Naive thymus-derived CD4-positive, alpha-beta T cell (primary cell): ENCODE data around the gene TMEM266. TPM values are rescaled to one million over a fixed set of nuclear protein-coding genes. Genes with fewer than 3 reads are reported as not detected.
"Not testable (repeated sequence)": the region's sequence is repeated elsewhere in the genome, so short reads cannot be mapped to it uniquely, and the experiment has no call there.

ENCODE experiments used
- ATAC-seq: fragments of 150-1000 bp; cut with Tn5 transposase; 2 replicates; pipeline ENCODE4 v1.10.0; 2021; ENCODE audit warnings: mild to moderate bottlenecking, moderate library complexity
- CTCF ChIA-PET: fragments of 350-600 bp; sonication (Branson Sonifier 250); formaldehyde crosslinking; loops from one replicate; lab custom pipeline; 2021; ENCODE audit warnings: antibody characterized with exemption; lab: Charles Lee
- POLR2A ChIA-PET: fragments of 350-600 bp; sonication (Branson Sonifier 250); formaldehyde crosslinking; loops from one replicate; lab custom pipeline; 2021; ENCODE audit warnings: antibody characterized with exemption, inconsistent platforms; lab: Charles Lee
- DNase-seq, 9 donors: peaks; one replicate each; pipeline versions ENCODE4 v3.0.0 to v3.0.0-alpha.2; 2020 to 2022; ENCODE audit warnings: mixed read lengths in 1 of 9
- H3K27ac ChIP-seq: one replicate; pipeline ENCODE4 v1.7.0; 2013; ENCODE audit warnings: mild to moderate bottlenecking, low read depth, low read length, moderate library complexity
- H3K27me3 ChIP-seq, 2 donors: one replicate each; pipeline ENCODE4 v1.7.0; 2013; ENCODE audit warnings: low read length in 2 of 2, mild to moderate bottlenecking in 2 of 2, moderate library complexity in 2 of 2; ENCODE audit not compliant: control insufficient read depth in 2 of 2, insufficient read depth in 2 of 2
- H3K36me3 ChIP-seq, 3 experiments: 1 replicate in 2 of 3; 2 replicates in 1 of 3; pipeline ENCODE4 v1.7.0; 2013; ENCODE audit warnings: low read length in 3 of 3, mild to moderate bottlenecking in 3 of 3, moderate library complexity in 1 of 3; ENCODE audit not compliant: insufficient read depth in 3 of 3, control insufficient read depth in 2 of 3
- H3K4me1 ChIP-seq, 2 donors: one replicate each; pipeline ENCODE4 v1.7.0; 2013; ENCODE audit warnings: low read length in 2 of 2, mild to moderate bottlenecking in 2 of 2, moderate library complexity in 1 of 2; ENCODE audit not compliant: control insufficient read depth in 2 of 2, insufficient read depth in 2 of 2
- H3K4me3 ChIP-seq: 2 replicates; pipeline ENCODE4 v1.7.0; 2013; ENCODE audit warnings: mild to moderate bottlenecking, low read length
- H3K9me3 ChIP-seq, 3 experiments: 1 replicate in 2 of 3; 2 replicates in 1 of 3; pipeline ENCODE4 v1.7.0; 2013; ENCODE audit warnings: low read length in 3 of 3; ENCODE audit not compliant: control insufficient read depth in 2 of 3
- H3K27ac Mint-ChIP-seq, 9 donors: one replicate each; pipeline ENCODE4 v1.8.0; 2020 to 2022; ENCODE audit warnings: mixed read lengths in 9 of 9, mild to moderate bottlenecking in 8 of 9, moderate library complexity in 5 of 9, inconsistent platforms in 2 of 9
- H3K27me3 Mint-ChIP-seq, 5 donors: one replicate each; pipeline ENCODE4 v1.8.0; 2021 to 2022; ENCODE audit warnings: mixed read lengths in 5 of 5, mild to moderate bottlenecking in 1 of 5
- H3K36me3 Mint-ChIP-seq, 5 donors: one replicate each; pipeline ENCODE4 v1.8.0; 2020 to 2022; ENCODE audit warnings: mixed read lengths in 5 of 5, mild to moderate bottlenecking in 3 of 5, inconsistent platforms in 1 of 5
- H3K4me1 Mint-ChIP-seq, 7 donors: one replicate each; pipeline ENCODE4 v1.8.0; 2020 to 2022; ENCODE audit warnings: mixed read lengths in 7 of 7, mild to moderate bottlenecking in 3 of 7, inconsistent platforms in 1 of 7
- H3K4me3 Mint-ChIP-seq, 10 donors: one replicate each; pipeline ENCODE4 v1.8.0; 2020 to 2022; ENCODE audit warnings: mild to moderate bottlenecking in 10 of 10, mixed read lengths in 10 of 10, moderate library complexity in 6 of 10, inconsistent platforms in 2 of 10
- H3K9me3 Mint-ChIP-seq, 11 donors: one replicate each; pipeline ENCODE4 v1.8.0; 2020 to 2022; ENCODE audit warnings: mixed read lengths in 11 of 11, mild to moderate bottlenecking in 4 of 11, inconsistent platforms in 1 of 11, moderate library complexity in 1 of 11
- intact Hi-C, 2 donors: fragments of 100-400 bp; cut with micrococcal nuclease; formaldehyde crosslinking; loops; one replicate each; pipeline ENCODE4 v1.15.1; 2023
- polyA plus RNA-seq, 2 donors: library from polyadenylated mRNA; unstranded; fragments of 300-500 nt; fragmentation: Illumina TruSeq; gene quantifications; one replicate each; pipeline ENCODE4 v1.2.3, GENCODE V29; 2021
- total RNA-seq, 6 experiments: library from RNA in 5 of 6; stranded (reverse) in 5 of 6; gene quantifications; 1 replicate in 5 of 6; 2 replicates in 1 of 6; pipeline ENCODE4 v1.2.3 and lab custom pipeline; 2021 to 2026

TMEM266 gene
- total and polyA plus RNA-seq, 7 experiments from 2014 or later: not detected

GRCh38 chr15:76033438-76033837, 26.3 kb upstream of the TMEM266 start:
- no peak overlapping the region for H3K4me3 Mint-ChIP-seq
- intact Hi-C loops: no loop called here
- ChIA-PET CTCF (no interaction called here), POLR2A (no interaction called here)
- no peaks in the 10 kb centered on the region for H3K36me3 Mint-ChIP-seq
- peaks cover 0 to 5% (median 0%) of the 10 kb centered on the region in 11 donors for H3K9me3 Mint-ChIP-seq
- ATAC-seq: no peak
- no peak for DNase-seq
- peaks cover 0 to 48% (median 10%) of the 10 kb centered on the region in 5 donors for H3K27me3 Mint-ChIP-seq
- no peak overlapping the region for H3K27ac Mint-ChIP-seq
- Histone ChIP-seq H3K4me3 (no peak overlapping the region), H3K4me1 (no peaks in the 10 kb centered on the region), H3K36me3 (no peaks in the 10 kb centered on the region), H3K9me3 (no peaks in the 10 kb centered on the region), H3K27ac (no peak overlapping the region), H3K27me3 (no peaks in the 10 kb centered on the region)
- no peaks in the 10 kb centered on the region for H3K4me1 Mint-ChIP-seq

- Histone ChIP-seq H3K9me3 (no peaks in the 10 kb centered on the region), H3K4me1 (no peaks in the 10 kb centered on the region), H3K27me3 (no peaks in the 10 kb centered on the region), H3K27ac (no peak overlapping the region), H3K4me3 (no peak overlapping the region), H3K36me3 (no peaks in the 10 kb centered on the region)
- Mint-ChIP-seq H3K27me3 (peaks cover 5 to 46% (median 15%) of the 10 kb centered on the region in 5 donors), H3K4me3 (no peak overlapping the region), H3K9me3 (peaks cover 0 to 7% (median 2%) of the 10 kb centered on the region in 11 donors), H3K4me1 (no peaks in the 10 kb centered on the region), H3K36me3 (no peaks in the 10 kb centered on the region), H3K27ac (no peak overlapping the region)
- intact Hi-C loops: no loop called here
- ATAC-seq: no peak
- ChIA-PET CTCF (no interaction called here), POLR2A (no interaction called here)
- no peak for DNase-seq
These were observed 25.7 kb upstream of the TMEM266 start for GRCh38 chr15:76034111-76034510.

GRCh38 chr15:76035593-76035992, 24.2 kb upstream of the TMEM266 start:
- CTCF ChIA-PET: interaction anchor here (0.5 kb wide), 2 partner anchors 25 to 588 kb away, joined by 3 read pairs; no protein-coding TSS in a partner anchor
- Mint-ChIP-seq H3K9me3 (peaks cover 0 to 20% (median 8%) of the 10 kb centered on the region in 11 donors), H3K4me3 (no peak overlapping the region), H3K27ac (no peak overlapping the region), H3K27me3 (peaks cover 20 to 44% (median 23%) of the 10 kb centered on the region in 5 donors), H3K4me1 (no peaks in the 10 kb centered on the region), H3K36me3 (peaks cover 0 to 4% (median 0%) of the 10 kb centered on the region in 5 donors)
- Histone ChIP-seq H3K27me3 (no peaks in the 10 kb centered on the region), H3K4me1 (no peaks in the 10 kb centered on the region), H3K36me3 (no peaks in the 10 kb centered on the region), H3K4me3 (no peak overlapping the region), H3K9me3 (no peaks in the 10 kb centered on the region), H3K27ac (no peak overlapping the region)
- ATAC-seq: no peak
- no peak for DNase-seq
- POLR2A ChIA-PET: no interaction called here
- intact Hi-C loops: no loop called here

GRCh38 chr15:76038512-76038911, 21.3 kb upstream of the TMEM266 start:
- Histone ChIP-seq H3K27ac (no peak overlapping the region), H3K27me3 (no peaks in the 10 kb centered on the region), H3K4me3 (no peak overlapping the region), H3K9me3 (no peaks in the 10 kb centered on the region), H3K4me1 (no peaks in the 10 kb centered on the region), H3K36me3 (no peaks in the 10 kb centered on the region)
- intact Hi-C loops: no loop called here
- ChIA-PET POLR2A (no interaction called here), CTCF (no interaction called here)
- Mint-ChIP-seq H3K27ac (no peak overlapping the region), H3K4me1 (no peaks in the 10 kb centered on the region), H3K4me3 (no peak overlapping the region), H3K27me3 (peaks cover 30 to 53% (median 43%) of the 10 kb centered on the region in 5 donors), H3K36me3 (peaks cover 0 to 6% (median 3%) of the 10 kb centered on the region in 5 donors), H3K9me3 (peaks cover 0 to 44% (median 14%) of the 10 kb centered on the region in 11 donors)
- ATAC-seq (no peak), DNase-seq (no peak)

- H3K4me3 ChIP-seq, CTCF ChIA-PET, intact Hi-C loops, POLR2A ChIA-PET, H3K4me1 ChIP-seq, H3K36me3 ChIP-seq, H3K9me3 Mint-ChIP-seq, H3K36me3 Mint-ChIP-seq, H3K9me3 ChIP-seq, DNase-seq, H3K4me3 Mint-ChIP-seq, ATAC-seq, H3K27ac Mint-ChIP-seq, H3K27ac ChIP-seq: not testable (repeated sequence)
- H3K27me3 Mint-ChIP-seq: peaks cover 30 to 43% (median 33%) of the 10 kb centered on the region in 5 donors
- peaks cover 14% of the 10 kb centered on the region in 2 donors for H3K27me3 ChIP-seq
- H3K4me1 Mint-ChIP-seq: peaks cover 6 to 20% (median 15%) of the 10 kb centered on the region in 7 donors
These were observed 5.6 kb upstream of the TMEM266 start for GRCh38 chr15:76054201-76054600.

- no peaks in the 10 kb centered on the region for H3K36me3 Mint-ChIP-seq
- no peak overlapping the region for H3K4me3 ChIP-seq
- DNase-seq (no peak), ATAC-seq (peak; percentile 55)
- peaks cover 15 to 20% of the 10 kb centered on the region in 2 donors for H3K27me3 ChIP-seq
- no peak overlapping the region for H3K27ac Mint-ChIP-seq
- no peaks in the 10 kb centered on the region for H3K36me3 ChIP-seq
- H3K4me3 Mint-ChIP-seq: peak overlapping the region in 4 of 10 donors; percentile 23 to 69 (median 54)
- H3K27me3 Mint-ChIP-seq: peaks cover 43 to 61% (median 45%) of the 10 kb centered on the region in 5 donors
- H3K4me1 ChIP-seq: peaks cover 9 to 12% of the 10 kb centered on the region in 2 donors
- CTCF ChIA-PET: interaction anchor here (0.5 to 1.5 kb wide), 7 partner anchors 8 to 1371 kb away, joined by 3 to 12 read pairs (median 3); no protein-coding TSS in a partner anchor
- H3K9me3 ChIP-seq: no peaks in the 10 kb centered on the region
- H3K4me1 Mint-ChIP-seq: peaks cover 6 to 31% (median 16%) of the 10 kb centered on the region in 7 donors
- no peaks in the 10 kb centered on the region for H3K9me3 Mint-ChIP-seq
- intact Hi-C loops: loop anchor here (1.0 to 5.0 kb wide), 2 partner anchors 82 to 245 kb away; no protein-coding TSS in a partner anchor
- POLR2A ChIA-PET: no interaction called here
- no peak overlapping the region for H3K27ac ChIP-seq
These were observed 2.9 kb upstream of the TMEM266 start for GRCh38 chr15:76056931-76057330.
